ENCODE results near the gene SLC22A2.

- TF ChIP-seq, protein P1, sequence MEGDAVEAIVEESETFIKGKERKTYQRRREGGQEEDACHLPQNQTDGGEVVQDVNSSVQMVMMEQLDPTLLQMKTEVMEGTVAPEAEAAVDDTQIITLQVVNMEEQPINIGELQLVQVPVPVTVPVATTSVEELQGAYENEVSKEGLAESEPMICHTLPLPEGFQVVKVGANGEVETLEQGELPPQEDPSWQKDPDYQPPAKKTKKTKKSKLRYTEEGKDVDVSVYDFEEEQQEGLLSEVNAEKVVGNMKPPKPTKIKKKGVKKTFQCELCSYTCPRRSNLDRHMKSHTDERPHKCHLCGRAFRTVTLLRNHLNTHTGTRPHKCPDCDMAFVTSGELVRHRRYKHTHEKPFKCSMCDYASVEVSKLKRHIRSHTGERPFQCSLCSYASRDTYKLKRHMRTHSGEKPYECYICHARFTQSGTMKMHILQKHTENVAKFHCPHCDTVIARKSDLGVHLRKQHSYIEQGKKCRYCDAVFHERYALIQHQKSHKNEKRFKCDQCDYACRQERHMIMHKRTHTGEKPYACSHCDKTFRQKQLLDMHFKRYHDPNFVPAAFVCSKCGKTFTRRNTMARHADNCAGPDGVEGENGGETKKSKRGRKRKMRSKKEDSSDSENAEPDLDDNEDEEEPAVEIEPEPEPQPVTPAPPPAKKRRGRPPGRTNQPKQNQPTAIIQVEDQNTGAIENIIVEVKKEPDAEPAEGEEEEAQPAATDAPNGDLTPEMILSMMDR (IDR thresholded peaks at IDR 0.05) = no peak
- TF ChIP-seq POLR2A (IDR thresholded peaks at IDR 0.05) = no peak
Observed at GRCh38 chr6:160201061-160201460, 57.6 kb downstream of the SLC22A2 start.
